Coronary artery (tissue), 2 donors: ENCODE data around the gene PLXNA4.

ENCODE experiments used
- DNase-seq: peaks from one replicate; pipeline ENCODE4 v3.0.0-alpha.2; 2017; ENCODE audit warnings: low spot score
- H3K27ac ChIP-seq, 2 donors: fragments of 200-600 bp; sonication (generic); one replicate each; pipeline ENCODE4 v1.5.1; 2016 to 2019
- H3K4me3 ChIP-seq: fragments of 200-600 bp; sonication (generic); 2 replicates; pipeline ENCODE4 v1.5.1; 2016; ENCODE audit warnings: mild to moderate bottlenecking, moderate library complexity
- TF ChIP-seq, protein P1 (sequence below): fragments of 200-600 bp; sonication (generic); IDR thresholded peaks from one replicate; pipeline ENCODE4 v1.5.1; 2019; ENCODE audit warnings: antibody characterized with exemption

The PLXNA4 gene

DNA sequence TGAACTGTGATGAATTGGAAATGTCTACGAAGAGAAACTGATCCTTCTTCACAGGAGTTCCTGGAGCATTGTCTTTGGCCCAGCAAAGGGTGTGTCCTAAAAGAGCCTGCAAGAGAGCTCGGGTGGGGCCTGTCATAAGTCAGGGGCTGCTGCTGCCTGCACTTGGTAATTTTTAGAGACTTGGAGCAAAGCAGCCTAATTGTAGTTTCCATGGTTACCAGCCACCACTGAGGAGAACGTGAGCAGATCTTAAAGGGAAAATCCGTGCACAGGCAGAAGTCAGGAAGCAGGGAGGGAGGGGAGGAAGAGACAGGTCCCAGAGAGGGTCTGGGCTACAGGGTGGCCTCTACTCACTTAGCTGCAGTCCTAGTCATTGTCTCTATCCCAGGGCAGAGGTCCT lies 463.6 kb downstream of the PLXNA4 start:
- H3K27ac ChIP-seq: no peak overlapping the region
- no peak for DNase-seq
- H3K4me3 ChIP-seq: no peak overlapping the region
- TF ChIP-seq, protein P1, sequence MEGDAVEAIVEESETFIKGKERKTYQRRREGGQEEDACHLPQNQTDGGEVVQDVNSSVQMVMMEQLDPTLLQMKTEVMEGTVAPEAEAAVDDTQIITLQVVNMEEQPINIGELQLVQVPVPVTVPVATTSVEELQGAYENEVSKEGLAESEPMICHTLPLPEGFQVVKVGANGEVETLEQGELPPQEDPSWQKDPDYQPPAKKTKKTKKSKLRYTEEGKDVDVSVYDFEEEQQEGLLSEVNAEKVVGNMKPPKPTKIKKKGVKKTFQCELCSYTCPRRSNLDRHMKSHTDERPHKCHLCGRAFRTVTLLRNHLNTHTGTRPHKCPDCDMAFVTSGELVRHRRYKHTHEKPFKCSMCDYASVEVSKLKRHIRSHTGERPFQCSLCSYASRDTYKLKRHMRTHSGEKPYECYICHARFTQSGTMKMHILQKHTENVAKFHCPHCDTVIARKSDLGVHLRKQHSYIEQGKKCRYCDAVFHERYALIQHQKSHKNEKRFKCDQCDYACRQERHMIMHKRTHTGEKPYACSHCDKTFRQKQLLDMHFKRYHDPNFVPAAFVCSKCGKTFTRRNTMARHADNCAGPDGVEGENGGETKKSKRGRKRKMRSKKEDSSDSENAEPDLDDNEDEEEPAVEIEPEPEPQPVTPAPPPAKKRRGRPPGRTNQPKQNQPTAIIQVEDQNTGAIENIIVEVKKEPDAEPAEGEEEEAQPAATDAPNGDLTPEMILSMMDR: no peak

DNA sequence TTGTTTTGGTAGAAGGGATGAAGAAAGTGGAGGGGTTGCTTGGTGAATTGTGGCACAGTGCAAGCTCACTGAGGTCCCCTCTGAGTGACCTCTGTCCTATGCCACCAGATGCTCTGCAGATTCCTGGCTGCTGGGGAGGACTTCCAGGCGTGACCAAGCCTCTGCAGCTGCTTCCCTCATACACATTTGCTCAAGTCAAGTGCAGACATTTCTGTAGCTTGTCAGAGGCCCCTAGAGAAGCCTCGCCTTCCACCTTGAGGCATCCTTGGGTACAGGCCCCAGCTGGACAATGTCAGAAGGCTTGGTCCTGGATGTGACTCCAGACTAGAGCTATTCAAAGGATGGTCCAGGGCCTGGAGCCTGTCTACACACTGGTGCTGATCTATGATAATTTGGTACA lies 464.2 kb downstream of the PLXNA4 start:
- DNase-seq: no peak
- TF ChIP-seq, protein P1: no peak
- Histone ChIP-seq H3K4me3 (no peak overlapping the region), H3K27ac (no peak overlapping the region)

DNA sequence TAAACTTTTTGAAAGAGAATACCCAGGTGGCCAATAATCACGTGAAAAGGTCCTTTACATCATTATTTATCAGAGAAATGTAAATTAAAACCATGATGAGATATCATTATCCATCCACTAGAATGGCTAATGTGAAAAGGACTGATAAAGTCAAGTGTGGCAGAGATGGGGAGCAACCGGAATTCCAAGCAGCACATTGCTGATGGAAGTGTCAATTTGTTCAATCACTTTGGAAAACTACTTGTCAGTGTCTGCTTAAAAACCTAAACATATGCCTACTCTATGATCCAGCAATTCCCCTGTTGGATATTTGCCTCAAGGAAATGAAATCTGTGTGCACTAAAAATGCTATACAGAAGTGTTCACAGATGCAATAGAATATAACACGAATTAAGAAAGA lies 465.6 kb downstream of the PLXNA4 start:
- no peak for DNase-seq
- TF ChIP-seq, protein P1: no peak
- no peak overlapping the region for H3K27ac ChIP-seq
- no peak overlapping the region for H3K4me3 ChIP-seq

DNA sequence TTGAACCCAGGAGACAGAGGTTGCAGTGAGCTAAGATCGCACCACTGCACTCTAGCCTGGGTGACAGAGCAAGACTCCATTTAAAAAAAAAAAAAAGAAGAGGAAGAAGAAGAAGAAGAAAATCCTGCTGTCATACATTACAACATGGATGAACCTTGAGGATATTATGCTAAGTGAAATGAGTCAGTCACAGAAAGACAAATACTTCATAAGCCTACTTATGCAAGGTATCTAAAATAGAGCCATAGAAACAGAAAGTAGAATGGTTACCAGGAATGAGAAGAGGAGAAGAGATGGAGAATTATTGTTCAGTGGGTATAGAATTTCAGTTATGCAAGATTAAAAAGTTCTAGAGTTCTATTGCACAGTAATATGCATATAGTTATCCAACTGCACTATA lies 466.5 kb downstream of the PLXNA4 start:
- Histone ChIP-seq H3K27ac (no peak overlapping the region), H3K4me3 (no peak overlapping the region)
- TF ChIP-seq, protein P1: no peak
- DNase-seq: no peak

DNA sequence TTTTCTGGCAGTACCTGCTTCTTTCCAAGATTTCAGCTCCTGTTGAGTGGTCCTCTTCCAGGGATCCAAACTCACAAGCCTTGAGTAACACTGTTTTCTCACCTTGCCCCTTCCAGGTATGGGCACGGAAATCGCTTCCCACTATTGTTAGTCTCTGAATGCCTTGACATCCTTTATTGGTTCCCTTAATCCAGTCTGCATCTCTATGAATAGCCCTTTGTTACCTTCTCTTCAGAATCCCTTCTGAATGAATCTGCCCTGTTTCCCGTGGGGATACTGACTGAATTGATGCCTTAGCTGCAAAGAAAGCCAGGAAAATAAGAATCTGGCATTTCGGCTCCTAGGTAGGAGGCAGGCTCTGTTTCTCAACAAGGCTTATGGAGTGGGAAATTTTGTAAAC lies 467.7 kb downstream of the PLXNA4 start:
- no peak overlapping the region for H3K4me3 ChIP-seq
- TF ChIP-seq, protein P1: no peak
- no peak for DNase-seq
- no peak overlapping the region for H3K27ac ChIP-seq

DNA sequence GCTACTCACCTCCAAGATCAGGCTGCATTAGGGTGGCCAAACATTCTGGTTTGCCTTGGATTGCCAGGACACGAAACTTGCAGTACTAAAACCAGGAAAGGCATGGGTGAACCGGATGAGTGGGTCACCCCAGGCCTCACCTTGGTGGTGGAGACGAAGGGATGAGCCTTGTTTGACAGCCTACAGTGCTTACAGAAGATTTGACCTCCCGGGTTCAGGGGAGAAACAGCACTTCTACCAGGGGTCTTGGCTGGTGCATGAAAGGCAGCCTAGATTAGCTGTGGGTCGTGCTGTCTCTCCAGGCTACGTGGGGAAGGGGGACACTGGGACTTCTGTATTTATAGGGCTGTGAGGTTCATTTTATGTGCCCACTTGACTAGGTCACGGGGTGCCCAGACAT lies 469.8 kb downstream of the PLXNA4 start:
- no peak overlapping the region for H3K4me3 ChIP-seq
- H3K27ac ChIP-seq: no peak overlapping the region
- TF ChIP-seq, protein P1: no peak
- peak; percentile 35 for DNase-seq

DNA sequence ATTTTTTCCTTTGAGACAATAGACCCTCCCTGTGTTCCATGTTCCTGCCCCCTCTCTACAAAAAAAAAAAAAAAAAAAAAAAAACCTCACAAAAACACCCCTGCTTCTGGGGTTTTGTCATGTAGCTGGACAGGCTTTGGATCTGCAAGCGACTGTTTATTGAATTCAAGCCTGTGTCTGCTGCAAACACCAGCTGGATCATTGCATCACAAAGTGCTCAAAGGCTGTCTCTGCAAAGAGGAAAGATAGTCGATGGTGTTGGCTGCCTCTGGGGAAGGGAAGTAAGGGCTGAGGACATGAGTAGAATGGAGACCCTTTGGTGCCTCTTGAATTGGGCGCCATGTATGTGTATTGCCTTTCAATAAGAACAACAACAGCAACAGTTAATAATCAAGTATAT lies 471.2 kb downstream of the PLXNA4 start:
- DNase-seq: no peak
- Histone ChIP-seq H3K27ac (no peak overlapping the region), H3K4me3 (no peak overlapping the region)
- TF ChIP-seq, protein P1: no peak
